IMR-90 (cell line): ENCODE results near the gene AMBRA1. TPM values are rescaled to one million over a fixed set of nuclear protein-coding genes. Genes with fewer than 3 reads are reported as not detected.

ENCODE experiments used
- ATAC-seq: fragments of 200-7000 bp; cut with Tn5 transposase; 2 replicates; pipeline ENCODE4 v1.9.1; 2020; ENCODE audit warnings: low read depth, mild to moderate bottlenecking, moderate library complexity
- BruUV-seq: library from RNA; stranded (reverse); fragments of 400-500 nt; replicated peaks from 2 replicates; lab custom pipeline; 2021; lab: Mats Ljungman, UMichigan
- CTCF ChIA-PET: fragments of 300-600 bp; formaldehyde crosslinking; extraction: SDS; loops from one replicate; lab custom pipeline; 2021; ENCODE audit warnings: antibody characterized with exemption; lab: Yijun Ruan, JAX
- POLR2A ChIA-PET: fragments of 300-600 bp; sonication (Branson Sonifier 250); formaldehyde crosslinking; loops from one replicate; lab custom pipeline; 2022; ENCODE audit warnings: antibody characterized with exemption; ENCODE audit not compliant: unreplicated experiment; lab: Charles Lee
- DNase-seq: peaks from one replicate; pipeline ENCODE4 v3.0.0; 2013
- H2AFZ ChIP-seq: replicated peaks from 2 replicates; pipeline ENCODE3; 2013; ENCODE audit warnings: low read length, mild to moderate bottlenecking; ENCODE audit not compliant: poor library complexity
- H2AK5ac ChIP-seq: 2 replicates; pipeline ENCODE4 v1.6.1; 2013; ENCODE audit warnings: low read depth, low read length, inconsistent platforms
- H2AK9ac ChIP-seq: replicated peaks from 2 replicates; pipeline ENCODE3; 2013; ENCODE audit warnings: mild to moderate bottlenecking, low read depth, low read length, moderate library complexity; ENCODE audit not compliant: poor library complexity
- H2BK120ac ChIP-seq: 2 replicates; pipeline ENCODE4 v1.6.1; 2013; ENCODE audit warnings: low read depth, low read length, inconsistent platforms
- H2BK15ac ChIP-seq: 3 replicates; pipeline ENCODE4 v1.6.1; 2013; ENCODE audit warnings: low read depth, low read length, inconsistent platforms
- H2BK20ac ChIP-seq: 2 replicates; pipeline ENCODE4 v1.6.1; 2013; ENCODE audit warnings: low read depth, mild to moderate bottlenecking, inconsistent platforms, low read length, moderate library complexity
- H2BK5ac ChIP-seq: 2 replicates; pipeline ENCODE4 v1.6.1; 2013; ENCODE audit warnings: mild to moderate bottlenecking, low read depth, low read length, inconsistent platforms; ENCODE audit not compliant: poor library complexity, severe bottlenecking
- H3K14ac ChIP-seq: replicated peaks from 2 replicates; pipeline ENCODE4 v1.6.1; 2013; ENCODE audit warnings: low read depth, low read length, inconsistent platforms
- H3K18ac ChIP-seq: 2 replicates; pipeline ENCODE4 v1.6.1; 2013; ENCODE audit warnings: low read depth, low read length, control low read depth
- H3K23ac ChIP-seq: 2 replicates; pipeline ENCODE4 v1.6.1; 2013; ENCODE audit warnings: low read depth, low read length, inconsistent platforms
- H3K27ac ChIP-seq: 2 replicates; pipeline ENCODE4 v1.5.1; 2013; ENCODE audit warnings: mild to moderate bottlenecking, control low read depth, low read length; ENCODE audit not compliant: insufficient read depth
- H3K27me3 ChIP-seq: 2 replicates; pipeline ENCODE4 v1.6.1; 2013; ENCODE audit warnings: low read length; ENCODE audit not compliant: control insufficient read depth, insufficient read depth
- H3K36me3 ChIP-seq: 2 replicates; pipeline ENCODE4 v1.6.1; 2013; ENCODE audit warnings: low read length, mixed read lengths; ENCODE audit not compliant: control insufficient read depth, insufficient read depth
- H3K4ac ChIP-seq: 2 replicates; pipeline ENCODE4 v1.6.1; 2013; ENCODE audit warnings: low read depth, low read length, inconsistent platforms
- H3K4me1 ChIP-seq: 2 replicates; pipeline ENCODE4 v1.6.1; 2013; ENCODE audit warnings: low read length, mixed read lengths; ENCODE audit not compliant: control insufficient read depth, insufficient read depth
- H3K4me2 ChIP-seq: 2 replicates; pipeline ENCODE4 v1.6.1; 2013; ENCODE audit warnings: low read depth, mild to moderate bottlenecking, control low read depth, low read length, moderate library complexity
- H3K4me3 ChIP-seq: 2 replicates; pipeline ENCODE4 v1.5.1; 2013; ENCODE audit warnings: low read depth, mild to moderate bottlenecking, control low read depth, low read length, moderate library complexity; ENCODE audit not compliant: insufficient read depth
- H3K56ac ChIP-seq: 2 replicates; pipeline ENCODE4 v1.6.1; 2013; ENCODE audit warnings: low read length, inconsistent platforms; ENCODE audit not compliant: insufficient read depth; ENCODE audit errors: extremely low read depth
- H3K79me1 ChIP-seq, 2 experiments: 2 replicates each; pipeline ENCODE4 v1.6.1; 2013; ENCODE audit warnings: low read length in 2 of 2, inconsistent platforms in 1 of 2, low read depth in 1 of 2
- H3K9ac ChIP-seq: 2 replicates; pipeline ENCODE4 v1.6.1; 2013; ENCODE audit warnings: low read depth, low read length, control low read depth
- H3K9me1 ChIP-seq: 2 replicates; pipeline ENCODE4 v1.6.1; 2013; ENCODE audit warnings: low read length, inconsistent platforms; ENCODE audit not compliant: insufficient read depth
- H3K9me3 ChIP-seq: 2 replicates; pipeline ENCODE4 v1.6.1; 2013; ENCODE audit warnings: low read length; ENCODE audit not compliant: control insufficient read depth, insufficient read depth
- H4K20me1 ChIP-seq: 2 replicates; pipeline ENCODE4 v1.6.1; 2013; ENCODE audit warnings: low read length, inconsistent platforms; ENCODE audit not compliant: insufficient read depth
- H4K5ac ChIP-seq: 2 replicates; pipeline ENCODE4 v1.6.1; 2013; ENCODE audit warnings: mild to moderate bottlenecking, low read depth, low read length, control low read depth
- H4K8ac ChIP-seq, 2 experiments: 2 replicates each; pipeline ENCODE4 v1.6.1; 2013; ENCODE audit warnings: low read depth in 2 of 2, low read length in 2 of 2, control low read depth in 1 of 2, inconsistent platforms in 1 of 2
- H4K91ac ChIP-seq: 2 replicates; pipeline ENCODE4 v1.6.1; 2013; ENCODE audit warnings: low read depth, low read length, inconsistent platforms; ENCODE audit not compliant: insufficient read depth
- BHLHE40 ChIP-seq: fragments of 150-350 bp; IDR thresholded peaks from 2 replicates; pipeline ENCODE4 v1.6.1; 2016; ENCODE audit warnings: mild to moderate bottlenecking, low read depth, low read length
- MAFK ChIP-seq: IDR thresholded peaks from 2 replicates; pipeline ENCODE4 v1.6.1; 2012; ENCODE audit warnings: low read depth, low read length, improper control_type of control experiment
- MAZ ChIP-seq: IDR thresholded peaks from 2 replicates; pipeline ENCODE4 v1.6.1; 2012; ENCODE audit warnings: low read depth, mild to moderate bottlenecking, low read length, improper control_type of control experiment, moderate library complexity, borderline replicate concordance
- RFX5 ChIP-seq: IDR thresholded peaks from 2 replicates; pipeline ENCODE4 v1.8.0; 2012; ENCODE audit warnings: low read depth, mild to moderate bottlenecking, low read length, moderate library complexity
- WGBS, 2 experiments: methylation state at CpG; one replicate each; pipeline versions ENCODE4 v1.1.5 to v1.1.7; 2013; ENCODE audit warnings: missing lambda C conversion rate in 2 of 2; ENCODE audit not compliant: insufficient read length in 1 of 2; ENCODE audit errors: extremely low coverage in 2 of 2; 5-methylcytosine and 5-hydroxymethylcytosine counted together
- dilution Hi-C: fragments of 300-500 bp; cut with HindIII; formaldehyde crosslinking; loops from one replicate; pipeline ENCODE4 v1.14.3; 2018; ENCODE audit warnings: low sequenced_read_pairs; ENCODE audit not compliant: unreplicated experiment
- in situ Hi-C: fragments of 300-500 bp; cut with MboI; formaldehyde crosslinking; loops from 3 replicates; pipeline ENCODE4 v1.14.3; 2019; ENCODE audit warnings: low sequenced_read_pairs, inconsistent platforms, mixed read lengths
- intact Hi-C: fragments of 100-400 bp; cut with micrococcal nuclease; formaldehyde crosslinking; loops from 2 replicates; pipeline ENCODE4 v1.10.0; 2022
- polyA plus RNA-seq, 3 experiments: library from polyadenylated mRNA; depleted of rRNA; stranded (reverse); fragments of >200 nt; gene quantifications; 2 replicates each; pipeline ENCODE4 v1.2.3, GENCODE V29; 2012; ENCODE audit warnings: low replicate concordance in 1 of 3
- total RNA-seq: library from RNA; depleted of rRNA; stranded (reverse); fragments of >200 nt; gene quantifications from 2 replicates; pipeline ENCODE4 v1.2.3, GENCODE V29; 2012

Gene AMBRA1
- total and polyA plus RNA-seq, 2 of the 4 experiments (the other 2 are of a cell fraction), result 9.4 to 18.3 TPM

GRCh38 chr11:46361283-46362155 lies 232.3 kb downstream of the AMBRA1 start:
- H3K18ac ChIP-seq, result peak overlapping the region; percentile 65; the same call in 1 of the 2 replicates
- H3K36me3 ChIP-seq, result no peaks in the 10 kb centered on the region
- peak overlapping the region; percentile 25; the same call in 1 of the 3 replicates for H2BK15ac ChIP-seq
- intact Hi-C loops (no loop called here), dilution Hi-C loops (no loop called here), in situ Hi-C loops (no loop called here)
- H3K23ac ChIP-seq, result peak overlapping the region; percentile 93
- peak overlapping the region; percentile 98 for H2AK5ac ChIP-seq
- H3K4me2 ChIP-seq, result peak overlapping the region; percentile 51
- H3K27ac ChIP-seq, result peak overlapping the region; percentile 66
- H3K9ac ChIP-seq, result peak overlapping the region; percentile 39
- CTCF ChIA-PET, result interaction anchor here (0.8 to 1.4 kb wide), 4 partner anchors 9 to 122 kb away, joined by 3 to 6 read pairs (median 4); partner anchors contain the start of gene DGKZ
- no TSS peak for BruUV-seq
- no peak overlapping the region; the same call in 1 of the 2 replicates for H3K56ac ChIP-seq
- DNase-seq (peak; percentile 72), ATAC-seq (peak; percentile 79)
- peak overlapping the region; percentile 87 for H3K14ac ChIP-seq
- peak overlapping the region; percentile 80 for H4K91ac ChIP-seq
- H4K8ac ChIP-seq, result peak overlapping the region; percentile 44 to 93
- peaks cover 37% of the 10 kb centered on the region for H3K4me1 ChIP-seq
- peak; percentile 93 for TF ChIP-seq BHLHE40
- TF ChIP-seq MAFK, result no peak
- no peak for TF ChIP-seq RFX5
- peak; percentile 56 for TF ChIP-seq MAZ
- H3K4ac ChIP-seq, result peak overlapping the region; percentile 76
- peak overlapping the region; percentile 51 for H4K5ac ChIP-seq
- H2BK20ac ChIP-seq, result no peak overlapping the region
- H3K4me3 ChIP-seq, result no peak overlapping the region
- H4K20me1 ChIP-seq, result peaks cover 27% of the 10 kb centered on the region
- no peaks in the 10 kb centered on the region for H3K27me3 ChIP-seq
- H3K9me1 ChIP-seq, result peaks cover 12% of the 10 kb centered on the region
- peaks cover 47 to 65% of the 10 kb centered on the region in 2 experiments for H3K79me1 ChIP-seq
- H2BK120ac ChIP-seq, result peak overlapping the region; percentile 76
- POLR2A ChIA-PET, result interaction anchor here (0.6 kb wide), 1 partner anchor 200 kb away, joined by 5 read pairs; no protein-coding TSS in a partner anchor
- peak overlapping the region; percentile 71 for H2BK5ac ChIP-seq
- 7% methylated on average over 7 of the region's 26 CpGs; no CpG with 5 or more reads in 1 of the 2 experiments for WGBS, 2 experiments
- H2AFZ ChIP-seq, result peak overlapping the region; percentile 78
- H2AK9ac ChIP-seq, result peak overlapping the region; percentile 59
- H3K9me3 ChIP-seq, result no peaks in the 10 kb centered on the region
